H1 (cell line): ENCODE measurements around the gene RAB3B. TPM values are rescaled to one million over a fixed set of nuclear protein-coding genes. Genes with fewer than 3 reads are reported as not detected.

Source experiments
- CBX8 ChIP-seq: fragments of 300-800, 300-1000 bp; sonication (generic); IDR thresholded peaks from 2 replicates; pipeline ENCODE4 v1.7.1; 2016; ENCODE audit warnings: low read depth, low read length, borderline replicate concordance
- CHD2 ChIP-seq: IDR thresholded peaks from 2 replicates; pipeline ENCODE4 v1.6.1; 2012; ENCODE audit warnings: low read length, improper control_type of control experiment
- CTBP2 ChIP-seq: IDR thresholded peaks from 2 replicates; pipeline ENCODE4 v1.7.0; 2011; ENCODE audit warnings: borderline replicate concordance, mild to moderate bottlenecking, moderate library complexity, mixed read lengths, low read length; ENCODE audit not compliant: insufficient read depth, insufficient read length
- EP300 ChIP-seq, 2 experiments: IDR thresholded peaks; 1 replicate in 1 of 2; 2 replicates in 1 of 2; pipeline ENCODE4 v1.6.1; 2011 to 2012; ENCODE audit warnings: low read depth in 2 of 2, low read length in 2 of 2, mild to moderate bottlenecking in 2 of 2, borderline replicate concordance in 1 of 2, inconsistent platforms in 1 of 2, moderate library complexity in 1 of 2
- JUN ChIP-seq: IDR thresholded peaks from 2 replicates; pipeline ENCODE4 v1.6.1; 2011; ENCODE audit warnings: low read depth, mild to moderate bottlenecking, improper control_type of control experiment, low read length
- polyA plus RNA-seq, 7 experiments: library from polyadenylated mRNA; depleted of rRNA in 3 of 7; stranded (reverse) in 5 of 7; unstranded in 2 of 7; fragments of >200 nt in 5 of 7; fragments of 200-250 nt in 2 of 7; gene quantifications; 1 replicate in 5 of 7; 2 replicates in 1 of 7; 4 replicates in 1 of 7; pipeline versions ENCODE4 v1.2.1 to v1.2.3, GENCODE V29; 2011 to 2013; ENCODE audit warnings: missing spikeins in 2 of 7, mixed read lengths in 2 of 7
- total RNA-seq: library from RNA; stranded (reverse); fragmentation: NEBNext Ultra II Directional; extraction: Animal tissue kit (Norgen Biotek cat#: 25700); gene quantifications from 2 replicates; pipeline ENCODE4 v1.2.1, GENCODE V29; 2021
- TF ChIP-seq, protein P1 (sequence below): fragments of 300-600 bp; sonication (generic); IDR thresholded peaks from 2 replicates; pipeline ENCODE4 v1.7.1; 2012; ENCODE audit warnings: low read length, moderate library complexity, mild to moderate bottlenecking, inconsistent platforms; ENCODE audit not compliant: insufficient replicate concordance

The RAB3B gene
- total and polyA plus RNA-seq, 2 of the 8 experiments (the other 6 are each of a cell fraction or from before 2014, with no cell fraction given) = 12.5 to 36.8 TPM

DNA sequence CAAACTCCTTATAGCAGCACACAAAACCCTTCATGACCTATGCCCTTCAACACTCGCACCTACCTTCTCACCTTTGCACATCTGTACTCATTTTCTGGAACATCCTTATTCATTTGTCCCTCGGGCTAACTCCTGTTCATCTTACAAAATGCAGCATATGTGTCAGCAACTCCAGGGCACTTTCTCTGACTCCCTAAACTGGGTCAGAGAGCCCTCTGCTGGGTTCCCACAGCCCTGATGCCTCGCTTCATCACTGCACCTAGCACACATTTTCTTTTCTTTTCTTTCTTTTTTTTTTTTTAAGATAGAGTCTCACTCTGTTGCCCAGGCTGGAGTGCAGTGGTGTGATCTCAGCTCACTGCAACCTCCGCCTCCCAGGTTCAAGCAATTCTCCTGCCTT is 54.0 kb downstream of the RAB3B start (continued):
- TF ChIP-seq, protein P1, sequence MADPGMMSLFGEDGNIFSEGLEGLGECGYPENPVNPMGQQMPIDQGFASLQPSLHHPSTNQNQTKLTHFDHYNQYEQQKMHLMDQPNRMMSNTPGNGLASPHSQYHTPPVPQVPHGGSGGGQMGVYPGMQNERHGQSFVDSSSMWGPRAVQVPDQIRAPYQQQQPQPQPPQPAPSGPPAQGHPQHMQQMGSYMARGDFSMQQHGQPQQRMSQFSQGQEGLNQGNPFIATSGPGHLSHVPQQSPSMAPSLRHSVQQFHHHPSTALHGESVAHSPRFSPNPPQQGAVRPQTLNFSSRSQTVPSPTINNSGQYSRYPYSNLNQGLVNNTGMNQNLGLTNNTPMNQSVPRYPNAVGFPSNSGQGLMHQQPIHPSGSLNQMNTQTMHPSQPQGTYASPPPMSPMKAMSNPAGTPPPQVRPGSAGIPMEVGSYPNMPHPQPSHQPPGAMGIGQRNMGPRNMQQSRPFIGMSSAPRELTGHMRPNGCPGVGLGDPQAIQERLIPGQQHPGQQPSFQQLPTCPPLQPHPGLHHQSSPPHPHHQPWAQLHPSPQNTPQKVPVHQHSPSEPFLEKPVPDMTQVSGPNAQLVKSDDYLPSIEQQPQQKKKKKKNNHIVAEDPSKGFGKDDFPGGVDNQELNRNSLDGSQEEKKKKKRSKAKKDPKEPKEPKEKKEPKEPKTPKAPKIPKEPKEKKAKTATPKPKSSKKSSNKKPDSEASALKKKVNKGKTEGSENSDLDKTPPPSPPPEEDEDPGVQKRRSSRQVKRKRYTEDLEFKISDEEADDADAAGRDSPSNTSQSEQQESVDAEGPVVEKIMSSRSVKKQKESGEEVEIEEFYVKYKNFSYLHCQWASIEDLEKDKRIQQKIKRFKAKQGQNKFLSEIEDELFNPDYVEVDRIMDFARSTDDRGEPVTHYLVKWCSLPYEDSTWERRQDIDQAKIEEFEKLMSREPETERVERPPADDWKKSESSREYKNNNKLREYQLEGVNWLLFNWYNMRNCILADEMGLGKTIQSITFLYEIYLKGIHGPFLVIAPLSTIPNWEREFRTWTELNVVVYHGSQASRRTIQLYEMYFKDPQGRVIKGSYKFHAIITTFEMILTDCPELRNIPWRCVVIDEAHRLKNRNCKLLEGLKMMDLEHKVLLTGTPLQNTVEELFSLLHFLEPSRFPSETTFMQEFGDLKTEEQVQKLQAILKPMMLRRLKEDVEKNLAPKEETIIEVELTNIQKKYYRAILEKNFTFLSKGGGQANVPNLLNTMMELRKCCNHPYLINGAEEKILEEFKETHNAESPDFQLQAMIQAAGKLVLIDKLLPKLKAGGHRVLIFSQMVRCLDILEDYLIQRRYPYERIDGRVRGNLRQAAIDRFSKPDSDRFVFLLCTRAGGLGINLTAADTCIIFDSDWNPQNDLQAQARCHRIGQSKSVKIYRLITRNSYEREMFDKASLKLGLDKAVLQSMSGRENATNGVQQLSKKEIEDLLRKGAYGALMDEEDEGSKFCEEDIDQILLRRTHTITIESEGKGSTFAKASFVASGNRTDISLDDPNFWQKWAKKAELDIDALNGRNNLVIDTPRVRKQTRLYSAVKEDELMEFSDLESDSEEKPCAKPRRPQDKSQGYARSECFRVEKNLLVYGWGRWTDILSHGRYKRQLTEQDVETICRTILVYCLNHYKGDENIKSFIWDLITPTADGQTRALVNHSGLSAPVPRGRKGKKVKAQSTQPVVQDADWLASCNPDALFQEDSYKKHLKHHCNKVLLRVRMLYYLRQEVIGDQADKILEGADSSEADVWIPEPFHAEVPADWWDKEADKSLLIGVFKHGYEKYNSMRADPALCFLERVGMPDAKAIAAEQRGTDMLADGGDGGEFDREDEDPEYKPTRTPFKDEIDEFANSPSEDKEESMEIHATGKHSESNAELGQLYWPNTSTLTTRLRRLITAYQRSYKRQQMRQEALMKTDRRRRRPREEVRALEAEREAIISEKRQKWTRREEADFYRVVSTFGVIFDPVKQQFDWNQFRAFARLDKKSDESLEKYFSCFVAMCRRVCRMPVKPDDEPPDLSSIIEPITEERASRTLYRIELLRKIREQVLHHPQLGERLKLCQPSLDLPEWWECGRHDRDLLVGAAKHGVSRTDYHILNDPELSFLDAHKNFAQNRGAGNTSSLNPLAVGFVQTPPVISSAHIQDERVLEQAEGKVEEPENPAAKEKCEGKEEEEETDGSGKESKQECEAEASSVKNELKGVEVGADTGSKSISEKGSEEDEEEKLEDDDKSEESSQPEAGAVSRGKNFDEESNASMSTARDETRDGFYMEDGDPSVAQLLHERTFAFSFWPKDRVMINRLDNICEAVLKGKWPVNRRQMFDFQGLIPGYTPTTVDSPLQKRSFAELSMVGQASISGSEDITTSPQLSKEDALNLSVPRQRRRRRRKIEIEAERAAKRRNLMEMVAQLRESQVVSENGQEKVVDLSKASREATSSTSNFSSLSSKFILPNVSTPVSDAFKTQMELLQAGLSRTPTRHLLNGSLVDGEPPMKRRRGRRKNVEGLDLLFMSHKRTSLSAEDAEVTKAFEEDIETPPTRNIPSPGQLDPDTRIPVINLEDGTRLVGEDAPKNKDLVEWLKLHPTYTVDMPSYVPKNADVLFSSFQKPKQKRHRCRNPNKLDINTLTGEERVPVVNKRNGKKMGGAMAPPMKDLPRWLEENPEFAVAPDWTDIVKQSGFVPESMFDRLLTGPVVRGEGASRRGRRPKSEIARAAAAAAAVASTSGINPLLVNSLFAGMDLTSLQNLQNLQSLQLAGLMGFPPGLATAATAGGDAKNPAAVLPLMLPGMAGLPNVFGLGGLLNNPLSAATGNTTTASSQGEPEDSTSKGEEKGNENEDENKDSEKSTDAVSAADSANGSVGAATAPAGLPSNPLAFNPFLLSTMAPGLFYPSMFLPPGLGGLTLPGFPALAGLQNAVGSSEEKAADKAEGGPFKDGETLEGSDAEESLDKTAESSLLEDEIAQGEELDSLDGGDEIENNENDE = no peak
- TF ChIP-seq CBX8 (no peak), JUN (no peak), CHD2 (no peak), EP300 (IDR thresholded peaks at IDR 0.05; ENCODE audit: borderline replicate concordance in 1 of 2, low read depth in 2 of 2, low read length in 2 of 2) (no peak), CTBP2 (no peak)
